Keratinocyte (primary cell): ENCODE measurements around the gene TTN. TPM values are rescaled to one million over a fixed set of nuclear protein-coding genes. Genes with fewer than 3 reads are reported as not detected.

ENCODE experiments used
- DNase-seq: peaks from one replicate; pipeline ENCODE4 v3.0.0-alpha.2; 2011; ENCODE audit warnings: low read depth, missing footprints, low spot score
- FAIRE-seq: peaks from 2 replicates; lab custom pipeline; 2011; peaks lifted over from hg19 to GRCh38; lab: Jason Lieb, UNC
- H2AFZ ChIP-seq: 2 replicates; pipeline ENCODE4 v1.6.0; 2012; ENCODE audit warnings: low read length, control low read depth, inconsistent platforms; ENCODE audit not compliant: control insufficient read depth
- H3K27ac ChIP-seq: 2 replicates; pipeline ENCODE4 v1.5.1; 2011; ENCODE audit warnings: low read length; ENCODE audit not compliant: control insufficient read depth, insufficient read depth
- H3K27me3 ChIP-seq: 3 replicates; pipeline ENCODE4 v1.6.0; 2011; ENCODE audit warnings: low read length; ENCODE audit not compliant: control insufficient read depth, insufficient read depth; ENCODE audit errors: extremely low read depth
- H3K36me3 ChIP-seq, 2 experiments: 2 replicates in 1 of 2; 3 replicates in 1 of 2; pipeline ENCODE4 v1.5.1; 2011; ENCODE audit warnings: low read length in 2 of 2, mild to moderate bottlenecking in 1 of 2; ENCODE audit not compliant: control insufficient read depth in 2 of 2, insufficient read depth in 2 of 2; ENCODE audit errors: extremely low read depth in 1 of 2
- H3K4me1 ChIP-seq: 3 replicates; pipeline ENCODE4 v1.5.1; 2011; ENCODE audit warnings: low read length; ENCODE audit not compliant: control insufficient read depth, insufficient read depth; ENCODE audit errors: extremely low read depth
- H3K4me2 ChIP-seq: 3 replicates; pipeline ENCODE4 v1.6.0; 2011; ENCODE audit warnings: low read depth, low read length; ENCODE audit not compliant: control insufficient read depth, insufficient read depth; ENCODE audit errors: extremely low read depth
- H3K4me3 ChIP-seq, 3 experiments: fragments of 200-600 bp in 1 of 3; sonication (generic) in 1 of 3; 2 replicates in 2 of 3; 3 replicates in 1 of 3; pipeline ENCODE4 v1.5.1; 2011 to 2016; ENCODE audit warnings: low read length in 3 of 3, mild to moderate bottlenecking in 3 of 3, control low read depth in 2 of 3, inconsistent platforms in 1 of 3, low read depth in 1 of 3, mixed read lengths in 1 of 3, mixed run types in 1 of 3, moderate library complexity in 1 of 3; ENCODE audit not compliant: control insufficient read depth in 2 of 3, insufficient read depth in 2 of 3; ENCODE audit errors: extremely low read depth in 1 of 3
- H3K79me2 ChIP-seq: 2 replicates; pipeline ENCODE4 v1.6.0; 2012; ENCODE audit warnings: low read length; ENCODE audit not compliant: control insufficient read depth, insufficient read depth
- H3K9ac ChIP-seq: 3 replicates; pipeline ENCODE4 v1.6.0; 2011; ENCODE audit warnings: low read length; ENCODE audit not compliant: control insufficient read depth, insufficient read depth; ENCODE audit errors: extremely low read depth
- H3K9me1 ChIP-seq: 3 replicates; pipeline ENCODE4 v1.6.0; 2011; ENCODE audit warnings: low read length; ENCODE audit not compliant: control insufficient read depth, insufficient read depth; ENCODE audit errors: extremely low read depth
- H3K9me3 ChIP-seq: 2 replicates; pipeline ENCODE4 v1.5.1; 2012; ENCODE audit warnings: low read depth, low read length; ENCODE audit not compliant: control insufficient read depth
- H4K20me1 ChIP-seq: 3 replicates; pipeline ENCODE4 v1.6.0; 2011; ENCODE audit warnings: low read length; ENCODE audit not compliant: control insufficient read depth, insufficient read depth; ENCODE audit errors: extremely low read depth
- EZH2 ChIP-seq: IDR thresholded peaks from one replicate; pipeline ENCODE4 v1.6.1; 2012; ENCODE audit warnings: inconsistent platforms, mild to moderate bottlenecking, low read length, moderate library complexity
- dilution Hi-C: fragments of 300-500 bp; cut with MboI; formaldehyde crosslinking; loops from one replicate; pipeline ENCODE4 v1.7.0; 2020; ENCODE audit warnings: low sequenced_read_pairs; ENCODE audit not compliant: extremely low pct_ligation_motif_present
- polyA plus RNA-seq, 5 experiments: library from polyadenylated mRNA; depleted of rRNA in 3 of 5; stranded (reverse) in 3 of 5; stranded (forward) in 1 of 5; unstranded in 1 of 5; fragments of >200 nt; gene quantifications; 1 replicate in 1 of 5; 2 replicates in 3 of 5; 3 replicates in 1 of 5; pipeline versions ENCODE4 v1.2.1 to v1.2.3, GENCODE V29; 2011 to 2012; ENCODE audit warnings: missing spikeins in 2 of 5, low read depth in 1 of 5, low replicate concordance in 1 of 5
- TF ChIP-seq, protein P1 (sequence below), 3 experiments: IDR thresholded peaks in 1 of 3; conservative IDR thresholded peaks in 1 of 3; optimal IDR thresholded peaks in 1 of 3; 2 replicates in 2 of 3; 3 replicates in 1 of 3; pipeline versions ENCODE3 to v1.5.1; 2011; ENCODE audit warnings: low read length in 3 of 3, mild to moderate bottlenecking in 3 of 3, moderate library complexity in 2 of 3, control low read depth in 1 of 3, inconsistent platforms in 1 of 3; ENCODE audit not compliant: insufficient read depth in 2 of 3; ENCODE audit errors: extremely low read depth in 1 of 3

The TTN gene
- polyA plus RNA-seq, 1 donor (not counting 4 experiments of a cell fraction or from before 2014, with no cell fraction given) = 0.01 TPM

DNA sequence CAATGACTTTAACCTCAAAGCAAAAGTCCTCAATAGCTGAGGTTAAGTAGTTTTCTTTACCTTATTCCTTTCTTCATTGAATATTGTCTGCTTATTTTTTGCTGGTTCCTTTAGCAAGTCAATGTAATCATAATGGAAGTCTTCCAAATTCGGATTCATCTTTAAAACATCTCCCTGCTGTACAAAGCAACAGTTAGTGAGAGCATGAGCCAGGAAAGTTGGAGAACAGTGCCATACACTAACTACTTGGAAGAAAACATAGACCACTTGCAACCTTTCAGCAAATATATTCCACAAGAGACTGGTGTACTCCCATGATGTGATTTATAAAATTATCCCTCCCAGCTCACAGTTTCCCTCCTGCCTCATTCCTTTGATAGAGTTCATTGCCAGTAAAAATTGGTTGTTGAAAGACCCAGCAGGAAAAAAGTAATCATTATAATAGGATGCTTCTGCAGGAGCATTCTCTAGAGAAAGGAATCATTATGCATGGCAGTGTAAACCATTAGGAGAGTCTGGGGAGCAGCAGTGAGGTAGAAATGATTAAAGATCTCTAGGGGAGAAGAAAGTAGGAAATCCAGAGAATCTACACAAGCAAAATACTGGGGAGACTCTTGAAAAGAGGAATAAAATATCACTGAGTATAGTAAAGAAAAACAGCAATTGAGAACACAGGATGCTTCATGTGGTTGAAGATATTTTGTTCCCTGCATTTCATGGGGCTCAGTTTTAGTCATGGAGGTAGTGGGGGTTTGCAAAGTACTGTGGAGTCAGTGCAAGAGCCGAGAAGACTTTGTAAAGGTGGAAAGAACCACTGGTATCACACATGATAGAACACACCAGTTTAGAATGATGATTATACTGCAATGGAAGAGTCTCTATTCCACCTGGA is 38.6 kb upstream of the TTN start:
- Histone ChIP-seq H3K27me3 (no peaks in the 10 kb centered on the region), H3K4me2 (no peak overlapping the region), H3K4me1 (no peaks in the 10 kb centered on the region), H3K27ac (no peak overlapping the region), H3K9me3 (no peaks in the 10 kb centered on the region), H2AFZ (no peak overlapping the region), H3K9ac (no peak overlapping the region), H3K9me1 (no peaks in the 10 kb centered on the region), H3K79me2 (no peaks in the 10 kb centered on the region), H3K36me3 (no peaks in the 10 kb centered on the region), H3K4me3 (no peak overlapping the region), H4K20me1 (no peaks in the 10 kb centered on the region)
- dilution Hi-C loops = no loop called here
- DNase-seq = no peak
- FAIRE-seq = no peak
- TF ChIP-seq, protein P1, sequence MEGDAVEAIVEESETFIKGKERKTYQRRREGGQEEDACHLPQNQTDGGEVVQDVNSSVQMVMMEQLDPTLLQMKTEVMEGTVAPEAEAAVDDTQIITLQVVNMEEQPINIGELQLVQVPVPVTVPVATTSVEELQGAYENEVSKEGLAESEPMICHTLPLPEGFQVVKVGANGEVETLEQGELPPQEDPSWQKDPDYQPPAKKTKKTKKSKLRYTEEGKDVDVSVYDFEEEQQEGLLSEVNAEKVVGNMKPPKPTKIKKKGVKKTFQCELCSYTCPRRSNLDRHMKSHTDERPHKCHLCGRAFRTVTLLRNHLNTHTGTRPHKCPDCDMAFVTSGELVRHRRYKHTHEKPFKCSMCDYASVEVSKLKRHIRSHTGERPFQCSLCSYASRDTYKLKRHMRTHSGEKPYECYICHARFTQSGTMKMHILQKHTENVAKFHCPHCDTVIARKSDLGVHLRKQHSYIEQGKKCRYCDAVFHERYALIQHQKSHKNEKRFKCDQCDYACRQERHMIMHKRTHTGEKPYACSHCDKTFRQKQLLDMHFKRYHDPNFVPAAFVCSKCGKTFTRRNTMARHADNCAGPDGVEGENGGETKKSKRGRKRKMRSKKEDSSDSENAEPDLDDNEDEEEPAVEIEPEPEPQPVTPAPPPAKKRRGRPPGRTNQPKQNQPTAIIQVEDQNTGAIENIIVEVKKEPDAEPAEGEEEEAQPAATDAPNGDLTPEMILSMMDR (optimal IDR thresholded peaks at IDR 0.05 in 1 of 3, IDR thresholded peaks at IDR 0.05 in 1 of 3, conservative IDR thresholded peaks at IDR 0.05 in 1 of 3; ENCODE audit: extremely low read depth in 1 of 3, insufficient read depth in 2 of 3, low read length in 3 of 3) = no peak
- TF ChIP-seq EZH2 = no peak

DNA sequence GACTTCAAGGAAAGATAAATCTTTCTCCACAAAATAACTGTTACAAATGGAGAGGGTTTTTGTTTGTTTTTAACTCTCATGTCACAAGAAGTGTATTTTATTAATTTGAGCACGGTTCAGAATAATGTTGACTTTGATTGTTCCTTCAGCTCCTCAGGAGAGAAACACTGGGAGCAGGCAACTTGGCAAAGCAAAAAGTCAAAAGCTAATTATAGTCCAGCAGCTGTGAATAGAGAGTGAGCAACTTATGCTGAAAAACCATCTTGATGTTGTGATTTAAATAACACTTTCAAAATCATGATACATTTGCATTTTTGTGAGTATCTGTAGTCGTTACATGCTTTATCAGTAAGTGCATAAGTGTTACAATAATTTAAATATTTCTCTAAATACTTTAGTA is 37.5 kb upstream of the TTN start:
- Histone ChIP-seq H2AFZ (no peak overlapping the region), H3K27ac (no peak overlapping the region), H3K9me1 (no peaks in the 10 kb centered on the region), H4K20me1 (no peaks in the 10 kb centered on the region), H3K4me1 (no peaks in the 10 kb centered on the region), H3K9ac (no peak overlapping the region), H3K79me2 (no peaks in the 10 kb centered on the region), H3K36me3 (no peaks in the 10 kb centered on the region), H3K4me2 (no peak overlapping the region), H3K4me3 (no peak overlapping the region), H3K9me3 (no peaks in the 10 kb centered on the region), H3K27me3 (no peaks in the 10 kb centered on the region)
- dilution Hi-C loops = no loop called here
- no peak for FAIRE-seq
- TF ChIP-seq EZH2 = no peak
- TF ChIP-seq, protein P1 (optimal IDR thresholded peaks at IDR 0.05 in 1 of 3, IDR thresholded peaks at IDR 0.05 in 1 of 3, conservative IDR thresholded peaks at IDR 0.05 in 1 of 3; ENCODE audit: extremely low read depth in 1 of 3, insufficient read depth in 2 of 3, low read length in 3 of 3) = no peak
- DNase-seq = no peak
